ENCODE measurements around the gene IFT27. TPM values are rescaled to one million over a fixed set of nuclear protein-coding genes. Genes with fewer than 3 reads are reported as not detected.

Gene IFT27
- total and polyA plus RNA-seq, 4 experiments from 2014 or later, result 9.8 to 42.6 (median 24.7) TPM

GRCh38 chr22:36724836-36725235 is 51.1 kb downstream of the IFT27 start:
- peaks cover 9% of the 10 kb centered on the region for H3K27me3 ChIP-seq (ENCODE audit: insufficient read depth, low read length)
- POLR2A ChIA-PET (ENCODE audit: partially characterized antibody), result no interaction called here
- H3K36me3 ChIP-seq (ENCODE audit: insufficient read depth, low read length), result no peaks in the 10 kb centered on the region
- no peak for DNase-seq
- no peak overlapping the region for H3K4me3 ChIP-seq (ENCODE audit: low read length in 2 of 2)
- Mint-ChIP-seq H3K4me3 (no peak overlapping the region), H3K36me3 (no peaks in the 10 kb centered on the region), H3K4me1 (no peaks in the 10 kb centered on the region), H3K9me3 (no peaks in the 10 kb centered on the region), H3K27me3 (peaks cover 25 to 30% of the 10 kb centered on the region in 2 donors), H3K27ac (no peak overlapping the region)
- CTCF ChIA-PET (ENCODE audit: partially characterized antibody), result no interaction called here
- no peaks in the 10 kb centered on the region for H3K4me1 ChIP-seq (ENCODE audit: insufficient read depth, low read length)
- H3K9me3 ChIP-seq (ENCODE audit: control insufficient read depth in 1 of 2, low read length in 2 of 2), result no peaks in the 10 kb centered on the region
- H3K27ac ChIP-seq (ENCODE audit: low read depth, low read length), result no peak overlapping the region
- intact Hi-C loops (cut with micrococcal nuclease), result no loop called here

- no peaks in the 10 kb centered on the region for H3K36me3 ChIP-seq (ENCODE audit: insufficient read depth, low read length)
- H3K27me3 ChIP-seq (ENCODE audit: insufficient read depth, low read length), result peaks cover 9% of the 10 kb centered on the region
- H3K4me1 ChIP-seq (ENCODE audit: insufficient read depth, low read length), result no peaks in the 10 kb centered on the region
- ChIA-PET POLR2A (ENCODE audit: partially characterized antibody) (no interaction called here), CTCF (ENCODE audit: partially characterized antibody) (no interaction called here)
- Mint-ChIP-seq H3K4me1 (no peaks in the 10 kb centered on the region), H3K27me3 (peaks cover 34% of the 10 kb centered on the region in 2 donors), H3K4me3 (no peak overlapping the region), H3K36me3 (no peaks in the 10 kb centered on the region), H3K27ac (no peak overlapping the region), H3K9me3 (no peaks in the 10 kb centered on the region)
- no peaks in the 10 kb centered on the region for H3K9me3 ChIP-seq (ENCODE audit: control insufficient read depth in 1 of 2, low read length in 2 of 2)
- H3K27ac ChIP-seq (ENCODE audit: low read depth, low read length), result no peak overlapping the region
- no peak overlapping the region for H3K4me3 ChIP-seq (ENCODE audit: low read length in 2 of 2)
- intact Hi-C loops (cut with micrococcal nuclease), result no loop called here
- no peak for DNase-seq
Measured at GRCh38 chr22:36722055-36722454, 53.9 kb downstream of the IFT27 start.

GRCh38 chr22:36715647-36716046 is 60.3 kb downstream of the IFT27 start:
- ChIA-PET POLR2A (ENCODE audit: partially characterized antibody) (no interaction called here), CTCF (ENCODE audit: partially characterized antibody) (no interaction called here)
- no peak overlapping the region for H3K27ac ChIP-seq (ENCODE audit: low read depth, low read length)
- DNase-seq, result no peak
- no peaks in the 10 kb centered on the region for H3K36me3 ChIP-seq (ENCODE audit: insufficient read depth, low read length)
- Mint-ChIP-seq H3K4me1 (no peaks in the 10 kb centered on the region), H3K27me3 (peaks cover 21 to 26% of the 10 kb centered on the region in 2 donors), H3K4me3 (no peak overlapping the region), H3K27ac (no peak overlapping the region), H3K9me3 (peaks cover 0 to 2% (median 0%) of the 10 kb centered on the region in 8 donors), H3K36me3 (no peaks in the 10 kb centered on the region)
- H3K9me3 ChIP-seq (ENCODE audit: control insufficient read depth in 1 of 2, low read length in 2 of 2), result no peaks in the 10 kb centered on the region
- no peak overlapping the region for H3K4me3 ChIP-seq (ENCODE audit: low read length in 2 of 2)
- peaks cover 11% of the 10 kb centered on the region for H3K27me3 ChIP-seq (ENCODE audit: insufficient read depth, low read length)
- intact Hi-C loops (cut with micrococcal nuclease), result no loop called here
- H3K4me1 ChIP-seq (ENCODE audit: insufficient read depth, low read length), result no peaks in the 10 kb centered on the region

- H3K9me3 Mint-ChIP-seq, result peaks cover 0 to 2% (median 0%) of the 10 kb centered on the region in 8 donors
- POLR2A ChIA-PET (ENCODE audit: partially characterized antibody), result no interaction called here
- DNase-seq, result no peak
- H3K27me3 ChIP-seq (ENCODE audit: insufficient read depth, low read length), result peaks cover 4% of the 10 kb centered on the region
- H3K36me3 Mint-ChIP-seq, result no peaks in the 10 kb centered on the region
- CTCF ChIA-PET (ENCODE audit: partially characterized antibody), result no interaction called here
- peaks cover 17 to 22% of the 10 kb centered on the region in 2 donors for H3K27me3 Mint-ChIP-seq
- no peak overlapping the region for H3K4me3 ChIP-seq (ENCODE audit: low read length in 2 of 2)
- H3K4me1 Mint-ChIP-seq, result no peaks in the 10 kb centered on the region
- H3K27ac Mint-ChIP-seq, result no peak overlapping the region
- no peak overlapping the region for H3K27ac ChIP-seq (ENCODE audit: low read depth, low read length)
- no peaks in the 10 kb centered on the region for H3K36me3 ChIP-seq (ENCODE audit: insufficient read depth, low read length)
- H3K4me3 Mint-ChIP-seq, result no peak overlapping the region
- no peaks in the 10 kb centered on the region for H3K4me1 ChIP-seq (ENCODE audit: insufficient read depth, low read length)
- intact Hi-C loops (cut with micrococcal nuclease), result no loop called here
- no peaks in the 10 kb centered on the region for H3K9me3 ChIP-seq (ENCODE audit: control insufficient read depth in 1 of 2, low read length in 2 of 2)
Measured at GRCh38 chr22:36714110-36714509, 61.8 kb downstream of the IFT27 start.

- Histone ChIP-seq H3K9me3 (ENCODE audit: control insufficient read depth in 1 of 2, low read length in 2 of 2) (no peaks in the 10 kb centered on the region), H3K36me3 (ENCODE audit: insufficient read depth, low read length) (no peaks in the 10 kb centered on the region), H3K27ac (ENCODE audit: low read depth, low read length) (no peak overlapping the region), H3K4me1 (ENCODE audit: insufficient read depth, low read length) (no peaks in the 10 kb centered on the region), H3K4me3 (ENCODE audit: low read length in 2 of 2) (no peak overlapping the region), H3K27me3 (ENCODE audit: insufficient read depth, low read length) (peaks cover 9% of the 10 kb centered on the region)
- intact Hi-C loops (cut with micrococcal nuclease), result no loop called here
- H3K27me3 Mint-ChIP-seq, result peaks cover 19 to 22% of the 10 kb centered on the region in 2 donors
- no peaks in the 10 kb centered on the region for H3K36me3 Mint-ChIP-seq
- no peak for DNase-seq
- H3K9me3 Mint-ChIP-seq, result peaks cover 0 to 2% (median 0%) of the 10 kb centered on the region in 8 donors
- no peak overlapping the region for H3K27ac Mint-ChIP-seq
- ChIA-PET CTCF (ENCODE audit: partially characterized antibody) (no interaction called here), POLR2A (ENCODE audit: partially characterized antibody) (no interaction called here)
- H3K4me1 Mint-ChIP-seq, result no peaks in the 10 kb centered on the region
- H3K4me3 Mint-ChIP-seq, result no peak overlapping the region
Measured at GRCh38 chr22:36713436-36713835, 62.5 kb downstream of the IFT27 start.

Other genes with a start within 250 kb of the IFT27 start
- 100 to 1,000 TPM; 222 to 228 TPM for gene EIF3D, start 247.0 kb downstream of the IFT27 start, total RNA-seq
- gene EIF3D, start 247.0 kb downstream of the IFT27 start, polyA plus RNA-seq, result 100 to 1,000 TPM; 137 to 191 TPM
- gene CACNG2, start 72.4 kb downstream of the IFT27 start, total RNA-seq, result not detected
- not detected for gene CACNG2, start 72.4 kb downstream of the IFT27 start, polyA plus RNA-seq
- gene PVALB, start 40.9 kb upstream of the IFT27 start, total RNA-seq, result not detected
- not detected for gene PVALB, start 40.9 kb upstream of the IFT27 start, polyA plus RNA-seq
- 10 to 100 TPM; 16.6 to 17.5 TPM for gene NCF4, start 84.9 kb upstream of the IFT27 start, total RNA-seq
- 10 to 100 TPM; 26.8 to 28.0 TPM for gene NCF4, start 84.9 kb upstream of the IFT27 start, polyA plus RNA-seq
- 1 to 10 TPM; 1.2 TPM for gene CSF2RB, start 137.5 kb upstream of the IFT27 start, total RNA-seq
- under 1 TPM in 1 of 2 donors, not detected in 1; 0.34 TPM for gene CSF2RB, start 137.5 kb upstream of the IFT27 start, polyA plus RNA-seq
- under 1 TPM; 0.29 to 0.58 TPM for gene TST, start 243.3 kb upstream of the IFT27 start, total RNA-seq
- 1 to 10 TPM in 1 of 2 donors, under 1 TPM in 1; 0.34 to 1.4 TPM for gene TST, start 243.3 kb upstream of the IFT27 start, polyA plus RNA-seq
- gene MPST, start 243.6 kb upstream of the IFT27 start, total RNA-seq, result 1 to 10 TPM; 3.7 to 5.2 TPM
- 1 to 10 TPM; 6.1 to 7.4 TPM for gene MPST, start 243.6 kb upstream of the IFT27 start, polyA plus RNA-seq